CD4-positive, alpha-beta T cell (primary cell): ENCODE measurements around the gene CFAP99. TPM values are rescaled to one million over a fixed set of nuclear protein-coding genes. Genes with fewer than 3 reads are reported as not detected.

ENCODE experiments used
- ATAC-seq: fragments of 200-7000 bp; cut with Tn5 transposase; one replicate; pipeline ENCODE4 v1.10.0; 2022; ENCODE audit warnings: mild to moderate bottlenecking; ENCODE audit not compliant: poor library complexity
- CTCF ChIA-PET: fragments of 350-600 bp; sonication (Branson Sonifier 250); formaldehyde crosslinking; loops from one replicate; lab custom pipeline; 2021; ENCODE audit warnings: antibody characterized with exemption, inconsistent platforms; lab: Charles Lee
- POLR2A ChIA-PET: fragments of 350-600 bp; sonication (Branson Sonifier 250); formaldehyde crosslinking; loops from one replicate; lab custom pipeline; 2021; ENCODE audit warnings: antibody characterized with exemption, inconsistent platforms; lab: Charles Lee
- DNase-seq, 14 experiments: peaks; one replicate each; pipeline ENCODE4 v3.0.0-alpha.2; 2013 to 2020; ENCODE audit warnings: mixed read lengths in 2 of 14
- H3K27ac ChIP-seq, 2 donors: one replicate each; pipeline versions ENCODE4 v1.5.1 to v1.7.0; 2013; ENCODE audit warnings: low read length in 2 of 2, low read depth in 1 of 2, mild to moderate bottlenecking in 1 of 2
- H3K27me3 ChIP-seq, 2 experiments: 1 replicate in 1 of 2; 2 replicates in 1 of 2; pipeline versions ENCODE4 v1.6.1 to v1.7.0; 2013; ENCODE audit warnings: low read length in 2 of 2, control low read depth in 1 of 2, mild to moderate bottlenecking in 1 of 2, moderate library complexity in 1 of 2; ENCODE audit not compliant: insufficient read depth in 2 of 2, control insufficient read depth in 1 of 2
- H3K36me3 ChIP-seq: one replicate; pipeline ENCODE4 v1.6.1; 2013; ENCODE audit warnings: low read length, control low read depth; ENCODE audit not compliant: insufficient read depth
- H3K4me1 ChIP-seq: one replicate; pipeline ENCODE4 v1.6.1; 2013; ENCODE audit warnings: low read length, control low read depth; ENCODE audit not compliant: insufficient read depth
- H3K4me3 ChIP-seq: one replicate; pipeline ENCODE4 v1.5.1; 2013; ENCODE audit warnings: mild to moderate bottlenecking, low read length, moderate library complexity
- H3K9me3 ChIP-seq, 2 experiments: 1 replicate in 1 of 2; 2 replicates in 1 of 2; pipeline versions ENCODE4 v1.6.1 to v1.7.0; 2013; ENCODE audit warnings: low read length in 2 of 2, mild to moderate bottlenecking in 2 of 2, control low read depth in 1 of 2, moderate library complexity in 1 of 2; ENCODE audit not compliant: control insufficient read depth in 1 of 2, insufficient read depth in 1 of 2
- H3K27ac Mint-ChIP-seq: one replicate; pipeline ENCODE4 v1.8.0; 2020; ENCODE audit warnings: mixed read lengths
- H3K27me3 Mint-ChIP-seq: one replicate; pipeline ENCODE4 v1.8.0; 2021; ENCODE audit warnings: mixed read lengths
- H3K36me3 Mint-ChIP-seq: one replicate; pipeline ENCODE4 v1.8.0; 2021; ENCODE audit warnings: low read depth, mixed read lengths
- H3K4me1 Mint-ChIP-seq: one replicate; pipeline ENCODE4 v1.8.0; 2021; ENCODE audit warnings: low read depth, mixed read lengths
- H3K4me3 Mint-ChIP-seq: one replicate; pipeline ENCODE4 v1.8.0; 2020; ENCODE audit warnings: mild to moderate bottlenecking, mixed read lengths
- H3K9me3 Mint-ChIP-seq: one replicate; pipeline ENCODE4 v1.8.0; 2020; ENCODE audit warnings: mixed read lengths
- intact Hi-C, 2 experiments: fragments of 100-400 bp; cut with DNase I in 1 of 2; cut with micrococcal nuclease in 1 of 2; formaldehyde crosslinking; loops; one replicate each; pipeline versions ENCODE4 v1.15.1 to v1.9.0; 2023 to 2025; cut with DNase I, micrococcal nuclease
- total RNA-seq, 174 experiments: library from RNA in 2 of 174; stranded (reverse) in 2 of 174; gene quantifications; one replicate each; pipeline ENCODE4 v1.2.3 and lab custom pipeline; 2021 to 2026
- TF ChIP-seq, protein P1 (sequence below): fragments of 200-600 bp; IDR thresholded peaks from one replicate; pipeline ENCODE4 v1.8.0; 2022; ENCODE audit warnings: antibody characterized with exemption, mild to moderate bottlenecking

CFAP99 gene
- total RNA-seq, 2 experiments from 2014 or later: 0.17 TPM; not detected in 1

DNA sequence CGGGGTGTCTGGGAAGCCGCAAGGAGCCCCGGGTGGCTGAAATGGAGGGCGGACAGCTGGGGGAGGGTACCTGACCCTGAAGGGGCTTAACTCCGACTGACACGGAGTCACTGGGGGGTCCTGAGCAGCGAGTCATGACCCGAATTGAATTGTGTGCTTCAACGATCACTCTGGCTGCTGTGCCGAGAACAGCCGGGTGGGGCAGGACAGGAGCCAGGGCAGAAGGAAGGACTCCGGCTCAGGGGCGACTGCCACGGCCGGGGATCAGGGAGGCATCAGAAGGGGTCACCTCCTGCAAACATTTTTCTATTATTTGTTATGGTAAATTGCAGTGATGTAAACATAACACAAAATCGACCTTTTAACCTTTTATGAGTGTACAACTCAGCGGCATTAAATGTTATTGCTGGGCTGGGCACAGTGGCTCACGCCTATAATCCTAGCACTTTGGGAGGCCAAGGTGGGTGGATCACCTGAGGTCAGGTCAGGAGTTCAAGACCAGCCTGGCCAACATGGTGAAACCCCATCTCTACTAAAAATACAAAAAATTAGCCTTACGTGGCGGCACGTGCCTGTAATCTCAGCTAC lies 21.9 kb upstream of the CFAP99 start:
- Histone ChIP-seq H3K9me3 (peaks cover 0 to 5% of the 10 kb centered on the region in 2 experiments), H3K27ac (no peak overlapping the region), H3K27me3 (peaks cover 0 to 2% of the 10 kb centered on the region in 2 experiments), H3K36me3 (no peaks in the 10 kb centered on the region), H3K4me1 (peaks cover 40% of the 10 kb centered on the region), H3K4me3 (no peak overlapping the region)
- no peak overlapping the region for H3K4me3 Mint-ChIP-seq
- no peak for ATAC-seq
- TF ChIP-seq, protein P1, sequence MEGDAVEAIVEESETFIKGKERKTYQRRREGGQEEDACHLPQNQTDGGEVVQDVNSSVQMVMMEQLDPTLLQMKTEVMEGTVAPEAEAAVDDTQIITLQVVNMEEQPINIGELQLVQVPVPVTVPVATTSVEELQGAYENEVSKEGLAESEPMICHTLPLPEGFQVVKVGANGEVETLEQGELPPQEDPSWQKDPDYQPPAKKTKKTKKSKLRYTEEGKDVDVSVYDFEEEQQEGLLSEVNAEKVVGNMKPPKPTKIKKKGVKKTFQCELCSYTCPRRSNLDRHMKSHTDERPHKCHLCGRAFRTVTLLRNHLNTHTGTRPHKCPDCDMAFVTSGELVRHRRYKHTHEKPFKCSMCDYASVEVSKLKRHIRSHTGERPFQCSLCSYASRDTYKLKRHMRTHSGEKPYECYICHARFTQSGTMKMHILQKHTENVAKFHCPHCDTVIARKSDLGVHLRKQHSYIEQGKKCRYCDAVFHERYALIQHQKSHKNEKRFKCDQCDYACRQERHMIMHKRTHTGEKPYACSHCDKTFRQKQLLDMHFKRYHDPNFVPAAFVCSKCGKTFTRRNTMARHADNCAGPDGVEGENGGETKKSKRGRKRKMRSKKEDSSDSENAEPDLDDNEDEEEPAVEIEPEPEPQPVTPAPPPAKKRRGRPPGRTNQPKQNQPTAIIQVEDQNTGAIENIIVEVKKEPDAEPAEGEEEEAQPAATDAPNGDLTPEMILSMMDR: no peak
- H3K36me3 Mint-ChIP-seq: no peaks in the 10 kb centered on the region
- H3K27me3 Mint-ChIP-seq: peaks cover 6% of the 10 kb centered on the region
- intact Hi-C loops: no loop called here
- ChIA-PET POLR2A (no interaction called here), CTCF (interaction anchor here (0.9 kb wide), 1 partner anchor 10 kb away, joined by 3 read pairs; no protein-coding TSS in a partner anchor)
- no peaks in the 10 kb centered on the region for H3K9me3 Mint-ChIP-seq
- no peak overlapping the region for H3K27ac Mint-ChIP-seq
- H3K4me1 Mint-ChIP-seq: peaks cover 43% of the 10 kb centered on the region
- DNase-seq: no peak

DNA sequence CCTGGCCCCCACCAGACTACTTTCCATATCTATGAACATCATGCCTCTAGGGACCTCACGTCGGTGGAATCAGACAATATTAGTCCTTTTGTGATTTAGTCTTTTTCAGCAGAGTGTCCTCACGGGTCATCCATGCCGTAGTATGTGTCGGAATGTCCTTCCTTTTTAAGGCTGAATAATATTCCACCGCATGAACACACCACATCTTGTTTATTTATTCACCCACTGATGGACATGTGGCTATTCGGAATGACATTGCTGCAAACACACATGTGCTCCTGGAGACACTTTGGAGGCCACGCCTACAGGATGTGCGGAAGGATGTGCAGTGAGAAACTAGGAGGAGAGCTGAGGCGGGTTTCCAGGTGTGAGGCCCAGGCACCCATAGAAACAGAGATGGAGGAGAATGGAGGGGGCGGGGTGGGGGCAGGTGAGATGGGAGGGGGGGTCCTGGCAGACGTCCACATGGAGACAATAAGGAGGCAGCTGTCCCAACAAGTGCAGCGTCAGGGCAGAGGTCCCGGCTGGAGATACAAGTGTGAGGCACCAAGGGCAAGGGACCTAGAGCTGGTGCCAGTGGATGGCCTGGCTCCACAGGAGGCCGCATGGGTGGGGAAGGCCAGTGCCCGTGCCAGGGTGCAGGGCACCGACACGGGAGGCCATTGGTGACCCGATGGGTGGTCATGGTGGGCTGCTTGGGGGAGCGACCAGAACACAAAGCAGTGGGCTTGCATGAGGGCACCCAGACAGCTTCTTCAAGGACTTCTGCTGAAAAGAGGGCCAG lies 21.0 kb upstream of the CFAP99 start:
- CTCF ChIA-PET: interaction anchor here (0.9 kb wide), 1 partner anchor 9 kb away, joined by 3 read pairs; no protein-coding TSS in a partner anchor
- no peak overlapping the region for H3K27ac Mint-ChIP-seq

DNA sequence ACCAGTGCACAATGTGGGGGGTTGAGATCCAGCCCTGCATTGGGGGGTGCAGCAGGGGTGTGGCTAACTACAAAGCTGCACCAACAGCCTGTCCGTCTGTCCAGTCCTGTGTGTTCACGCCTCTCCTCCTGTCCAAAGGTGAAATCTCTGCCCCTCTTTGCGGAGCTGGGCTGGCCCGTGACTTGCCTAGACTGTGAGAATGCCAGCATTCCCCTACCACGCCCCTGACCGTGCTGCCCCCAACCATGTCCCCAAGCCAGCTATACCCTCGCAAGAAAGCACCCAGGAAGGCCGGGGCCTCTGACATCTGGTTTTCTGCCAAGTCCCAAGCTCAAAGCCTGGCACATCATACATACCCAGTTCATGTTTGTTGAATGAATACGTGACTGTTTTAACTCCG lies 19.5 kb upstream of the CFAP99 start:
- Histone ChIP-seq H3K4me1 (peaks cover 45% of the 10 kb centered on the region), H3K4me3 (no peak overlapping the region), H3K27me3 (peaks cover 0 to under 1% of the 10 kb centered on the region in 2 experiments), H3K27ac (no peak overlapping the region), H3K9me3 (peaks cover 0 to 5% of the 10 kb centered on the region in 2 experiments), H3K36me3 (no peaks in the 10 kb centered on the region)
- intact Hi-C loops: no loop called here
- no peaks in the 10 kb centered on the region for H3K9me3 Mint-ChIP-seq
- no peak for DNase-seq
- ChIA-PET POLR2A (interaction anchor here (1.2 kb wide), 1 partner anchor 13 kb away, joined by 4 read pairs; no protein-coding TSS in a partner anchor), CTCF (no interaction called here)
- no peaks in the 10 kb centered on the region for H3K27me3 Mint-ChIP-seq
- no peak overlapping the region for H3K27ac Mint-ChIP-seq
- H3K36me3 Mint-ChIP-seq: no peaks in the 10 kb centered on the region
- TF ChIP-seq, protein P1: no peak
- peaks cover 38% of the 10 kb centered on the region for H3K4me1 Mint-ChIP-seq
- ATAC-seq: no peak
- H3K4me3 Mint-ChIP-seq: no peak overlapping the region

More for the DNA sequence above, 21.0 kb upstream of the CFAP99 start:
- peaks cover 49% of the 10 kb centered on the region for H3K4me1 ChIP-seq
- intact Hi-C loops: no loop called here
- Mint-ChIP-seq H3K4me1 (peaks cover 48% of the 10 kb centered on the region), H3K36me3 (no peaks in the 10 kb centered on the region), H3K9me3 (no peaks in the 10 kb centered on the region), H3K4me3 (no peak overlapping the region), H3K27me3 (peaks cover 6% of the 10 kb centered on the region)
- TF ChIP-seq, protein P1: no peak
- H3K4me3 ChIP-seq: no peak overlapping the region
- no peak overlapping the region for H3K27ac ChIP-seq
- H3K27me3 ChIP-seq: peaks cover 0 to 2% of the 10 kb centered on the region in 2 experiments
- DNase-seq (no peak), ATAC-seq (no peak)
- H3K9me3 ChIP-seq: peaks cover 0 to 5% of the 10 kb centered on the region in 2 experiments
- no peaks in the 10 kb centered on the region for H3K36me3 ChIP-seq
- POLR2A ChIA-PET: no interaction called here
